ENCODE data around the gene NANOS2.

Gene NANOS2

GRCh38 chr19:45890877-45891276 is 23.7 kb downstream of the NANOS2 start:
- no peak for DNase-seq

GRCh38 chr19:45889210-45889885 is 25.2 kb downstream of the NANOS2 start:
- no peak for DNase-seq

GRCh38 chr19:45887200-45887710 is 27.3 kb downstream of the NANOS2 start:
- no peak for DNase-seq

GRCh38 chr19:45886427-45887199 is 28.0 kb downstream of the NANOS2 start:
- peak; percentile 87 for DNase-seq

GRCh38 chr19:45885556-45886426 is 28.8 kb downstream of the NANOS2 start, which contains the start of gene IRF2BP1:
Gene IRF2BP1, minus strand, starts transcription at chr19:45886141. Its CDS starts 367 bp downstream, at chr19:45885774.
- peak; percentile 86 for DNase-seq

GRCh38 chr19:45884682-45885555 is 29.7 kb downstream of the NANOS2 start:
- DNase-seq: no peak

DNA sequence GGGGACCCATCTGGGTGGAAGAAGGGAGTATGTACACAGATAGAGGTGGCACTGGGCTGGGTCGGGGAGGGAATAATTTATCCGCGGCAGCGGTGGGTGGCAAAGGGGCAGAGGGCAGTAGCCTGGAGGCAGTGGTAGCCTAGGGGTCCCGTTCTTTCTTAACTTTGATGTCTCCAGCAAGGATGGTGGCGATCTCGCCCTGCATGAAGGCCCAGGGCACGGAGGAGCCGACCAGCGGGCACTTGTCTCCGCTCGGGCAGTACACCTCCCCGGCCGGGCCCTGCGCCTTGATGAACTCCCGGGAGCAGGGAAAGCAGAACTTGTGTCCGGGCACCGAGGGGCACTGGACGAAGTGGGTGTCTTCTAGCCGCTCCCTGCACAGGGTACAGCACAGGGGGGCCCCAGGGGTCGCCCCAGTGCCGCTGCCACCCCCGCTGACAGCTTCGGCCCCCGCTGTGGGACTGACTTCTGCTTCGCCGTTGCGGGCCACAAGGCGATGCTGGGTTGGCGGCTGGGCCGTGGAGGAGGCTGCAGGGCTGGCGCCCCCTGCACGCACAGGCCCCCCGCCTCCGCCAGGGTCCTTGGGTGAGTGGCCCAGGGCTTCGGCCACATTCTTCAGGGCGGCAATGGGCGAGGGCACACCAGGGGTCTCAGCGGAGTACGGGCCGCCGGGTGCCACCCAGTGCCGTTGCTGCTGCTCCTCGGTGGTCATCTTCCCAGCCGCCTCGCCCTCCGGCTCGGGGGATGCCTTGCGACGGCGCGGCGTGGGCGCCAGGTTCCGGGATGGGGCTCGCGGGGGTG is 30.5 kb downstream of the NANOS2 start:
- no peak for DNase-seq

DNA sequence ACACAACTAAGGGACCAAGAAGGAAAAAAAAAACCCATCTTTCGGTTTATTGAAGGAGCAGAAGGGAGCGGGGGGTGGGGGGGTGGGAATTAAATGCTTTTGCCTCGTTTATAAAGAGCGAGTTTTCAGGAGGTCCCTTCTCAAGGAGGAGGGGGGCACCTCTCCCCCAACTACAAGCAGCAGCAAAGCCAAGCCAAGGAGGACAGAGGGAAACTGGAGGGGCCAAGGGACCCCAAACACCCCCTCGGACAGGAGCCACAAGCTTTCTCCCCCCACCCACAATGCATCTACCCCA is 31.0 kb downstream of the NANOS2 start:
- DNase-seq: no peak

- DNase-seq: peak; percentile 5
Measured at GRCh38 chr19:45882652-45883585, 31.7 kb downstream of the NANOS2 start.

GRCh38 chr19:45881909-45882528 is 32.6 kb downstream of the NANOS2 start:
- DNase-seq: no peak

DNA sequence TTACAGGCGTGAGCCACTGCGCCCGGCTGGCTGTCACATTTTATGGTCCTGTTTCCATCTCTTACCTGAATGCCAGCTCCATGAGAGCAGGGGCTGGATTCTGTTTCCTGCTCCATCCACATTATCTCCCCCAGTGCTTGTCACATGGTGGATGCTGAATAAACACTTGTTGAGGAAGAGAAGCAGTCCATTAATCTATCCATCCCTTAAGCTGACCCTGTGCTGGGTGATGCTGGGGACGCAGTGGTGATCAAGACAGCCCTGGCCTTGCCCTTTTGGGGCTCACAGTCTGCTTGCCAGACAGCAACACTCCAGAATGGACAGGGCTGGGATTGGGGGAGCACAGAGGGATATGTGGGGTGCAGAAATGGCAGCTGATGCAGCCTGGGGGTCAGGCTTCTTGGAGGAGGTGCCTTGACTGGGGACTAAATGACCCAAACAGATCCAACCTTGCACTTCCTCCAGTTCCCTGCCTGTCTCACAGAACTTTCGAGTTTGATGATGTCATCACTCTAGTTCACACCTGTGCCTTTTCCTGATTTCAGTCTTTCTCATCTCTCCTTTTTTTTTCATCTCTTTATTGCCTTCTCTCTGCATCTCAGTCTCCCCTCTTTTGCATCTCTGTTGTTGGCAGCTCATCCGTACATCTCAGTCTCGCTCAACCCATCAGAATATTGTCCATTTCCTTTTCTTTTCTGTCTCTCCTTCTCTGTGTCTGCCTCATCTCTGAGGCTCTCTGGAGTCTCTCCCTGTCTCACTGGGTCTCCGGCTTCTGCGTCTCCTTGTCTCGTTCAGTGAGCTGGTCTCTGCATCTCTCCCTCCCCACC is 33.3 kb downstream of the NANOS2 start:
- DNase-seq: no peak

GRCh38 chr19:45879971-45880370 is 34.6 kb downstream of the NANOS2 start:
- DNase-seq: no peak

DNA sequence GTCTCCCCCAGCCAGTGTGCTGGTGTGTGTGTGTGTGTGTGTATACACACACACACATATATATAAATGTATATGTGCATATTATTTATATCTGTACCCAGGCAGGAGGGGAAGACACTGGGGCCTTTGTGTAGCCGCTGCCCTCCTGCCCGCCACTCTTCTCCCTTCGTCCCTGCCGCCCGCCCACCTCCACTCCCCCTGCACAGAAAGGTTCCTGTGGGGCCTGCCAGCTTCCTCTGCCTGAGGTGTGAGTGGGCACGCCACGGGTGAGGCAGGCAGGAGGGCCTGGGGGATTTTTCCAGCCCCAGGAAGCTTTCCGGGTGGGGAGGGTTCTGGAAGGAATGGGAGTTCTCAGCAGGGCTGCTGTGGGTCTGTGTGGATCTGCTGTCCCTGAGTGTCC is 35.5 kb downstream of the NANOS2 start:
- DNase-seq: no peak

GRCh38 chr19:45878043-45878794 is 36.4 kb downstream of the NANOS2 start:
- DNase-seq: no peak

GRCh38 chr19:45876411-45877197 is 38.0 kb downstream of the NANOS2 start:
- no peak for DNase-seq

- DNase-seq: no peak
Measured at GRCh38 chr19:45876161-45876410, 38.5 kb downstream of the NANOS2 start.

- no peak for DNase-seq
Measured at GRCh38 chr19:45874620-45874966, 40.0 kb downstream of the NANOS2 start.

All from NCI-H345 (cell line).